Measurements from ENCODE around the gene ADCY4.

Gene ADCY4

GRCh38 chr14:24293525-24293924, 41.3 kb downstream of the ADCY4 start:
- DNase-seq = no peak

- no peak for DNase-seq
Measured at GRCh38 chr14:24292118-24292807, 42.6 kb downstream of the ADCY4 start.

- no peak for DNase-seq
Measured at GRCh38 chr14:24291446-24292117, 43.3 kb downstream of the ADCY4 start.

- DNase-seq = no peak
Measured at GRCh38 chr14:24290746-24291145, 44.1 kb downstream of the ADCY4 start.

- DNase-seq = no peak
Measured at GRCh38 chr14:24289649-24290280, 45.1 kb downstream of the ADCY4 start.

GRCh38 chr14:24286996-24287395, 47.9 kb downstream of the ADCY4 start:
- no peak for DNase-seq

GRCh38 chr14:24285351-24285750, 49.5 kb downstream of the ADCY4 start:
- no peak for DNase-seq

GRCh38 chr14:24284501-24285035, 50.3 kb downstream of the ADCY4 start:
- no peak for DNase-seq

- DNase-seq = no peak
Measured at GRCh38 chr14:24283796-24284460, 50.9 kb downstream of the ADCY4 start.

- no peak for DNase-seq
Measured at GRCh38 chr14:24282736-24283135, 52.1 kb downstream of the ADCY4 start.

GRCh38 chr14:24281636-24282035, 53.2 kb downstream of the ADCY4 start:
- no peak for DNase-seq

GRCh38 chr14:24280797-24281460, 53.9 kb downstream of the ADCY4 start:
- DNase-seq = no peak

GRCh38 chr14:24279301-24280186, 55.3 kb downstream of the ADCY4 start:
- peak in 1 of 2 experiments; percentile 18 for DNase-seq

- DNase-seq = no peak
Measured at GRCh38 chr14:24278424-24278823, 56.4 kb downstream of the ADCY4 start.

- DNase-seq = no peak
Measured at GRCh38 chr14:24277606-24278321, 57.1 kb downstream of the ADCY4 start.

GRCh38 chr14:24277071-24277470, 57.8 kb downstream of the ADCY4 start:
- no peak for DNase-seq

- DNase-seq = no peak
Measured at GRCh38 chr14:24274101-24274543, 60.7 kb downstream of the ADCY4 start.

- DNase-seq = peak in 1 of 2 experiments; percentile 24
Measured at GRCh38 chr14:24273422-24273998, 61.4 kb downstream of the ADCY4 start.

- no peak for DNase-seq
Measured at GRCh38 chr14:24272467-24272866, 62.4 kb downstream of the ADCY4 start.

GRCh38 chr14:24271834-24272263, 63.0 kb downstream of the ADCY4 start:
- no peak for DNase-seq
